Heart left ventricle (tissue), 16 donors: ENCODE data around the gene SLC2A9. TPM values are rescaled to one million over a fixed set of nuclear protein-coding genes. Genes with fewer than 3 reads are reported as not detected.
A peak's percentile ranks its signal among the peaks of the same experiment; 100 is the strongest.
"Not testable (repeated sequence)": the region's sequence is repeated elsewhere in the genome, so short reads cannot be mapped to it uniquely, and the experiment has no call there.

Source experiments
- ATAC-seq, 4 donors: fragments of 200-7000 bp; cut with Tn5 transposase; one replicate each; pipeline ENCODE4 v1.9.1; 2020 to 2022; ENCODE audit warnings: moderate library complexity in 4 of 4, mild to moderate bottlenecking in 3 of 4, moderate number of reproducible peaks in 1 of 4
- DNase-seq, 5 donors: peaks; one replicate each; pipeline ENCODE4 v3.0.0-alpha.2; 2020
- H3K27ac ChIP-seq, 12 donors: fragments of 200-600 bp; sonication (generic) in 4 of 12; one replicate each; pipeline versions ENCODE4 v1.5.0 to v1.8.0; 2016 to 2022; ENCODE audit warnings: mild to moderate bottlenecking in 2 of 12
- H3K27me3 ChIP-seq, 9 donors: fragments of 200-600 bp; sonication (generic) in 2 of 9; one replicate each; pipeline versions ENCODE4 v1.5.1 to v1.8.0; 2016 to 2022; ENCODE audit warnings: mild to moderate bottlenecking in 3 of 9
- H3K36me3 ChIP-seq, 9 donors: fragments of 200-600 bp; sonication (generic) in 2 of 9; one replicate each; pipeline versions ENCODE4 v1.5.0 to v1.8.0; 2018 to 2022; ENCODE audit warnings: mild to moderate bottlenecking in 2 of 9
- H3K4me1 ChIP-seq, 12 donors: fragments of 200-600 bp; sonication (generic) in 4 of 12; one replicate each; pipeline versions ENCODE4 v1.5.0 to v1.8.0; 2016 to 2022; ENCODE audit warnings: mild to moderate bottlenecking in 3 of 12
- H3K4me3 ChIP-seq, 12 donors: fragments of 200-600 bp; sonication (generic) in 4 of 12; one replicate each; pipeline versions ENCODE4 v1.5.0 to v1.8.0; 2017 to 2022; ENCODE audit warnings: mild to moderate bottlenecking in 9 of 12, moderate library complexity in 4 of 12
- H3K9me3 ChIP-seq, 12 donors: fragments of 200-600 bp; sonication (generic) in 4 of 12; one replicate each; pipeline versions ENCODE4 v1.5.0 to v1.8.0; 2016 to 2022; ENCODE audit warnings: mild to moderate bottlenecking in 1 of 12
- POLR2A ChIP-seq, 2 donors: fragments of 450-650 bp; IDR thresholded peaks; one replicate each; pipeline ENCODE4 v1.6.1; 2017; ENCODE audit warnings: antibody characterized with exemption in 2 of 2, mild to moderate bottlenecking in 2 of 2, moderate library complexity in 2 of 2
- WGBS, 4 donors: extraction: QIAGEN DNeasy Blood & Tissue Kit in 2 of 4; methylation state at CpG; one replicate each; pipeline versions ENCODE4 v1.1.5 to v1.1.7; 2013 to 2018; 5-methylcytosine and 5-hydroxymethylcytosine counted together
- intact Hi-C, 10 donors: fragments of 100-400 bp; cut with DNase I; formaldehyde crosslinking; loops; one replicate each; pipeline versions ENCODE4 v1.11.1 to v1.14.2; 2022
- polyA plus RNA-seq, 2 donors: library from polyadenylated mRNA; stranded (reverse); fragments of 200-250 nt; gene quantifications; one replicate each; pipeline ENCODE4 v1.2.3, GENCODE V29; 2013
- total RNA-seq, 9 donors: library from RNA; depleted of rRNA in 2 of 9; stranded (reverse); fragments of >200 nt in 2 of 9; fragmentation: NEBNext Ultra II Directional in 3 of 9; extraction: Animal tissue kit (Norgen Biotek cat#: 25700) in 3 of 9; gene quantifications; one replicate each; pipeline versions ENCODE4 v1.1.0 to v1.2.4, GENCODE V29; 2016 to 2023
- TF ChIP-seq, protein P1 (sequence below), 12 donors: fragments of 200-600 bp; sonication (generic) in 4 of 12; IDR thresholded peaks; one replicate each; pipeline versions ENCODE4 v1.5.0 to v1.8.0; 2018 to 2022; ENCODE audit warnings: antibody characterized with exemption in 12 of 12, mild to moderate bottlenecking in 5 of 12
- donor health status: ischemic (EF 13 %, LVEDD 7.1; RV severe dilation, severe dysfunction).
- donor health status: healthy with polysubstance abuse.
- donor health status: DM: no; HTN: yes; CAD: no.
- donor health status: DM: no; HTN: no; CAD: no.
- donor health status: ischemic (EF 25% LVEDD 6.9; RV normal size, moderate dysfunction).
- donor health status: ischemic (EF 25% LVEDD 5.7; RV mildly dilated, moderate dysfunction).
- donor health status: healthy.
- donor health status: DM: yes; HTN: yes; CAD: no.
- donor health status: ischemic (EF 35%, LVEDD 5.7; RV mildly dilated, moderate dysfunction).
- donor health status: nonischemic (EF 11% LVEDD 7.7; RV severe dilation, severe dysfunction).
- donor health status: DM: yes; HTN: yes; CAD: no.
- donor health status: PGD.
- donor health status: ischemic (EF 29% LVEDD 5.4; RV normal size, mild dysfunction).
- donor health status: nonischemic (EF 23%, LVEDD 6.1; RV moderate dilation, normal function).

The SLC2A9 gene
- total and polyA plus RNA-seq, 11 donors, result 1.6 to 15.1 (median 5.1) TPM

DNA sequence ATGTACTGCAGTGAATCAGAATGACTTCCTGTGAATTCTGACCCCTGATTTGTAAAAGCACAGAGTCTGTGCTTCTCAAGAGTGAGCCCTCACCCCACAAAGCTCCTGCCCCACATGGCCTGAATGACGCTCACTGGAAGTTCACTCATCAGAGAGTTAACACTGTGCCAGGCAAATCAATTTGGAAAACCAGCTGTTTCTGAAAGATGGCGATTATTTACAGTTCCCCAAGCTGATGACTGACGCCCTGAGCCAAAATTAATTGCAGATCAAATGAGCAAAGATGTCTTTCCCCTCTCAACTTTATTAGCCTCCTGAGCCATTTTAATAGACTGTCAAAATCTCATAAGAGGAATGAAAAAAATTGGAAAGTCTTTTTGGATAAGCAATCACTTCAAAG is 118.0 kb downstream of the SLC2A9 start:
- DNase-seq (no peak), ATAC-seq (no peak)
- Histone ChIP-seq H3K27ac (no peak overlapping the region), H3K27me3 (no peaks in the 10 kb centered on the region), H3K4me3 (no peak overlapping the region), H3K36me3 (peaks cover 0 to 19% (median 0%) of the 10 kb centered on the region in 9 donors), H3K9me3 (no peaks in the 10 kb centered on the region), H3K4me1 (peaks cover 0 to 14% (median 0%) of the 10 kb centered on the region in 12 donors)
- TF ChIP-seq, protein P1, sequence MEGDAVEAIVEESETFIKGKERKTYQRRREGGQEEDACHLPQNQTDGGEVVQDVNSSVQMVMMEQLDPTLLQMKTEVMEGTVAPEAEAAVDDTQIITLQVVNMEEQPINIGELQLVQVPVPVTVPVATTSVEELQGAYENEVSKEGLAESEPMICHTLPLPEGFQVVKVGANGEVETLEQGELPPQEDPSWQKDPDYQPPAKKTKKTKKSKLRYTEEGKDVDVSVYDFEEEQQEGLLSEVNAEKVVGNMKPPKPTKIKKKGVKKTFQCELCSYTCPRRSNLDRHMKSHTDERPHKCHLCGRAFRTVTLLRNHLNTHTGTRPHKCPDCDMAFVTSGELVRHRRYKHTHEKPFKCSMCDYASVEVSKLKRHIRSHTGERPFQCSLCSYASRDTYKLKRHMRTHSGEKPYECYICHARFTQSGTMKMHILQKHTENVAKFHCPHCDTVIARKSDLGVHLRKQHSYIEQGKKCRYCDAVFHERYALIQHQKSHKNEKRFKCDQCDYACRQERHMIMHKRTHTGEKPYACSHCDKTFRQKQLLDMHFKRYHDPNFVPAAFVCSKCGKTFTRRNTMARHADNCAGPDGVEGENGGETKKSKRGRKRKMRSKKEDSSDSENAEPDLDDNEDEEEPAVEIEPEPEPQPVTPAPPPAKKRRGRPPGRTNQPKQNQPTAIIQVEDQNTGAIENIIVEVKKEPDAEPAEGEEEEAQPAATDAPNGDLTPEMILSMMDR (IDR thresholded peaks at IDR 0.05), result no peak
- TF ChIP-seq POLR2A (IDR thresholded peaks at IDR 0.05), result no peak
- intact Hi-C loops, result loop anchor here in 3 of 10 donors (10.0 kb wide), 3 partner anchors 101 to 161 kb away; no protein-coding TSS in a partner anchor
- 88 to 97% (median 91%) methylated on average over 3 of the region's 3 CpGs for WGBS, 4 donors

DNA sequence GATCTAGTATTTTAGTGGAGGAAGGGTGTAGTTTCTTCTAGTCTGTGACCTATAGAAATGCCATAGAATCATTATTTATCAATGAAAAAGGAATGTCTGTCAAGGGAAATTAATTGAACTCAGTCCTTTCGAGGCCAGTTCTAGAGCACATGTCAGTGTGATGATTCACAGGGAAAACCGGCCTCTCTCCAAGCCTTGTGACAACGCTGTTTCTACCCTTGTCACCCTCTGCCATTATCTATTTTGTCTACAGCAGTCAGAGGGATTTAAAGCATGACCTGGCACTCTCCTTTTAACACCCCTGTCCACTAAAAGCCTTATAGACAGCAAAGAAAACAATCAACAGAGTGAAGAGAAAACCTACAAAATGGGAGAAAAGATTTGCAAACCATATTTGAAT is 120.0 kb downstream of the SLC2A9 start:
- no peaks in the 10 kb centered on the region for H3K9me3 ChIP-seq

DNA sequence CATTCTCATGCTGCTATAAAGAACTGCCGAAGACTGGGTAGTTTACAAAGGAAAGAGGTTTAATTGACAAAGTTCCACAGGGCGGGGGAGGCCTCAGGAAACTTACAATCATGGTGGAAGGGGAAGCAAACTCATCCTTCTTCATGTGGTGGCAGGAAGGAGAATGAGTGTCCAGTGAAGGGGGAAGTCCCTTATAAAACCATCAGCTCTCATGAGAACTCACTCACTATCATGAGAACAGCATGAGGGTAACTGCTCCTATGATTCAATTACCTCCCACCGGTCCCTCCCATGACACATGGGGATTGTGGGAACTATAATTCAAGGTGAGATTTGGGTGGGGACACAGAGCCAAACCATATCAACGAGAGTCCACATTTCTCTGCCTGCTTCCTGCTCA is 120.7 kb downstream of the SLC2A9 start:
- not testable (repeated sequence) for H3K9me3 ChIP-seq, H3K4me3 ChIP-seq, ATAC-seq, H3K27me3 ChIP-seq, DNase-seq, H3K27ac ChIP-seq
- WGBS, 4 donors, result 61 to 81% (median 64%) methylated on average over 4 of the region's 4 CpGs
- intact Hi-C loops, result loop anchor here in 3 of 10 donors (10.0 kb wide), 3 partner anchors 104 to 164 kb away; no protein-coding TSS in a partner anchor
- H3K36me3 ChIP-seq, result peaks cover 0 to 12% (median 0%) of the 10 kb centered on the region in 9 donors
- H3K4me1 ChIP-seq, result peaks cover 0 to 14% (median 0%) of the 10 kb centered on the region in 12 donors

More for the DNA sequence above, 120.0 kb downstream of the SLC2A9 start:
- Histone ChIP-seq H3K36me3 (peaks cover 0 to 19% (median 0%) of the 10 kb centered on the region in 9 donors), H3K4me1 (peaks cover 0 to 14% (median 0%) of the 10 kb centered on the region in 12 donors), H3K27me3 (no peaks in the 10 kb centered on the region), H3K4me3 (no peak overlapping the region), H3K27ac (peak overlapping the region in 2 of 12 donors; percentile 22 to 36)
- DNase-seq (no peak), ATAC-seq (peak; percentile 45 to 81 (median 70))
- TF ChIP-seq POLR2A (IDR thresholded peaks at IDR 0.05), result no peak
- TF ChIP-seq, protein P1 (IDR thresholded peaks at IDR 0.05), result no peak
- WGBS, 4 donors, result 49 to 60% (median 55%) methylated on average over 3 of the region's 3 CpGs
- intact Hi-C loops, result loop anchor here in 3 of 10 donors (10.0 kb wide), 3 partner anchors 104 to 164 kb away; no protein-coding TSS in a partner anchor

DNA sequence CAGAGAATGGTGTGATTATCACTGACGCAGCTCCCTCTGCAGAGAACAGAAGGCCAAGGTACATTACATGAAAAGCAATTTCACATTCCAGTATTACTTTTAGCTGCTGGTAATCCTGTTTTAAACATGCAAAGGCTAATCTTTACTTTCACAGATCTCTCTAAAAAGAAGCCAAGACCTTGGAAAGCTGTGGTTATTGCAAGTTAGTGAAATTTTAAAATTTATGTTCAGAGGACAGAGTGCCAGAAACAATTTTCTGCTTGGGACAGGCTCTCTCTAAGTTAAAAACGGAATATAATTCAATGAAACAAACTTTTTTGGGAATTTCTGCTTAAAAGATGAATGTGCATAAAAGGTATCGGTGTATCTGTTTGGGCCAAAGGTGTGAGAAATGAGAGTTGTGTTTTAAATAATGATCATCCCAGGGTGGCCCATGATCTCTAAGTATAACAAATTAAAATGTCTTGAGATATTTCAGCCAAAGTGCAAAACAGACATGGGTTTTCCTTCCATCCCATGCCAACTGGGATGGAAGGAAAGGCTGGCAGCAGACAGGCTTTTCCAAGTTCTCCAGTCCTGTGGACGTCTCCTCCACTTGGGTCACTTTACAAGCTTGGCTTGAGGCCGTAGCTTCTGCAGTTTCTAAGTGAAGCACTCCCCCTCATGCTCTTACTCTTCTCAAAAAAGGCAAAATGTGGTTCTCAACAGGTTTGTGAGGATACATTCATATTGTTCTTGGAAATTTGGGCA is 121.8 kb downstream of the SLC2A9 start:
- no peak overlapping the region for H3K4me3 ChIP-seq
- H3K9me3 ChIP-seq, result no peaks in the 10 kb centered on the region
- DNase-seq, result no peak
- intact Hi-C loops, result loop anchor here (2.0 to 10.0 kb wide), 11 partner anchors 105 to 195 kb away; no protein-coding TSS in a partner anchor
- peaks cover 0 to 14% (median 1%) of the 10 kb centered on the region in 12 donors for H3K4me1 ChIP-seq
- 86 to 93% (median 90%) methylated on average over 5 of the region's 5 CpGs for WGBS, 4 donors
- H3K27ac ChIP-seq, result no peak overlapping the region
- TF ChIP-seq POLR2A (IDR thresholded peaks at IDR 0.05), result no peak
- TF ChIP-seq, protein P1 (IDR thresholded peaks at IDR 0.05), result no peak
- ATAC-seq, result no peak
- peaks cover 0 to 4% (median 0%) of the 10 kb centered on the region in 9 donors for H3K36me3 ChIP-seq
- no peaks in the 10 kb centered on the region for H3K27me3 ChIP-seq
